ENCODE measurements around the gene ROPN1. TPM values are rescaled to one million over a fixed set of nuclear protein-coding genes. Genes with fewer than 3 reads are reported as not detected.

ROPN1 gene
- total and polyA plus RNA-seq, 2 of the 4 experiments (the other 2 are of a cell fraction), result 0.03 to 0.18 TPM

DNA sequence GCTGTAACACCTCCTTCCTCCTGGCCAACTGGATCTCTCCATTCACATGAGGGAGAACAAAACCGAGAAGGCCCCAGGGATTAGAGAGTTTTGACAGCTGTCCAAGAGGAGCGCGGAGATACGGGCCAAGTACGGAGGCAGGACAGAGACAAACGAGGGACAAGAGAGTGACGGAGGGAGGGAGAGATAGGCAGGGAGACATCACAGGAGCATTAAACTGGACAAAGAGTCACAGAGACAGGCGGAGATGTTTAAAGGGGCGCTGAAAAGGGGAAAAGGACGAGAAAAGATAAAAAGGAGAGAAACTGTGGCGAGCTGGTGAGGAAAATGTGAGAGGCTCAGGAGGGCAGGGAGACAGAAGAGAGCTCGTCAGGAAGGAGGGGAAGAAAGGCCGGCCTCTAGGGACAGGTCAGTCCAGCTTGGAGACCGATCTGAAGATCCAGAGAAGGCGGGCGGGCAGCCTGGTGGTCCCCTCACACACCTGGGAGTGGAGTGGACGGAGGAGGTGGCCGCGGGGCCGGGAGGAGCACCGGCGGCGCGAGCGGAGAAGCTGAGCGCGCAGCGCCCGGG, 40.5 kb upstream of the ROPN1 start:
- peaks cover 1% of the 10 kb centered on the region; the same call in 1 of the 2 replicates for H3K4me1 ChIP-seq (ENCODE audit: control insufficient read depth, insufficient read depth, low read length)
- H3K9me3 ChIP-seq (ENCODE audit: control insufficient read depth, insufficient read depth, low read length), result no peaks in the 10 kb centered on the region
- WGBS, 2 experiments (ENCODE audit: extremely low coverage in 2 of 2, insufficient read length in 1 of 2), result 0% methylated on average over 5 of the region's 29 CpGs; no CpG with 5 or more reads in 1 of the 2 experiments
- in situ Hi-C loops (cut with MboI; ENCODE audit: low sequenced_read_pairs) (no loop called here), dilution Hi-C loops (cut with HindIII; ENCODE audit: low sequenced_read_pairs, unreplicated experiment) (no loop called here), intact Hi-C loops (cut with micrococcal nuclease) (loop anchor here (5.0 kb wide), 1 partner anchor 250 kb away; no protein-coding TSS in a partner anchor)
- H3K23ac ChIP-seq (ENCODE audit: low read depth, low read length), result peak overlapping the region; percentile 68
- H2AK9ac ChIP-seq (replicated peaks; ENCODE audit: low read depth, low read length, poor library complexity), result peak overlapping the region; percentile 75
- no peak overlapping the region; the same call in 1 of the 2 replicates for H4K5ac ChIP-seq (ENCODE audit: low read depth, low read length)
- ATAC-seq (ENCODE audit: low read depth), result peak; percentile 30
- H2BK5ac ChIP-seq (ENCODE audit: low read depth, low read length, poor library complexity, severe bottlenecking), result no peak overlapping the region
- 0 out of 4 replicates have a peak, but pooled peaks cover 0 to 3% of the 10 kb centered on the region in 2 experiments for H3K79me1 ChIP-seq (ENCODE audit: low read depth in 1 of 2, low read length in 2 of 2)
- H2BK15ac ChIP-seq (ENCODE audit: low read depth, low read length), result no peak overlapping the region
- peak overlapping the region; percentile 83 for H3K4ac ChIP-seq (ENCODE audit: low read depth, low read length)
- BruUV-seq (replicated peaks), result no TSS peak
- H3K27ac ChIP-seq (ENCODE audit: insufficient read depth, low read length), result peak overlapping the region; percentile 28; the same call in 1 of the 2 replicates
- POLR2A ChIA-PET (ENCODE audit: unreplicated experiment), result interaction anchor here (0.6 kb wide), 1 partner anchor 444 kb away, joined by 5 read pairs; no protein-coding TSS in a partner anchor
- H4K91ac ChIP-seq (ENCODE audit: insufficient read depth, low read depth, low read length), result peak overlapping the region; percentile 60; the same call in 1 of the 2 replicates
- peaks cover 32% of the 10 kb centered on the region for H3K27me3 ChIP-seq (ENCODE audit: control insufficient read depth, insufficient read depth, low read length)
- 0 out of 2 replicates have a peak overlapping the region, but pooled peaks have one; percentile 73 for H2AK5ac ChIP-seq (ENCODE audit: low read depth, low read length)
- H2BK20ac ChIP-seq (ENCODE audit: low read depth, low read length), result no peak overlapping the region; the same call in 1 of the 2 replicates
- H3K4me2 ChIP-seq (ENCODE audit: low read depth, low read length), result peak overlapping the region; percentile 78
- peak overlapping the region; percentile 57; the same call in 1 of the 2 replicates for H3K56ac ChIP-seq (ENCODE audit: extremely low read depth, insufficient read depth, low read length)
- H3K9ac ChIP-seq (ENCODE audit: low read depth, low read length), result peak overlapping the region; percentile 70
- H2BK120ac ChIP-seq (ENCODE audit: low read depth, low read length), result peak overlapping the region; percentile 57
- CTCF ChIA-PET, result interaction anchor here (0.6 to 1.5 kb wide), 11 partner anchors 10 to 228 kb away, joined by 3 to 7 read pairs (median 4); no protein-coding TSS in a partner anchor
- no peak overlapping the region for H3K18ac ChIP-seq (ENCODE audit: low read depth, low read length)
- H3K4me3 ChIP-seq (ENCODE audit: insufficient read depth, low read depth, low read length), result peak overlapping the region; percentile 53
- H3K9me1 ChIP-seq (ENCODE audit: insufficient read depth, low read length), result no peaks in the 10 kb centered on the region
- H4K8ac ChIP-seq (ENCODE audit: low read depth in 2 of 2, low read length in 2 of 2), result peak overlapping the region in 1 of 2 experiments; percentile 82; a peak in 1 of 4 replicates
- peak overlapping the region; percentile 98 for H2AFZ ChIP-seq (replicated peaks; ENCODE audit: low read length, poor library complexity)
- H4K20me1 ChIP-seq (ENCODE audit: insufficient read depth, low read length), result no peaks in the 10 kb centered on the region; the same call in 1 of the 2 replicates
- H3K36me3 ChIP-seq (ENCODE audit: control insufficient read depth, insufficient read depth, low read length), result no peaks in the 10 kb centered on the region
- H3K14ac ChIP-seq (replicated peaks; ENCODE audit: low read depth, low read length), result peak overlapping the region; percentile 72
- DNase-seq, result no peak
- TF ChIP-seq CHD1 (IDR thresholded peaks at IDR 0.05; ENCODE audit: low read depth, low read length) (no peak), CEBPB (IDR thresholded peaks at IDR 0.05; ENCODE audit: low read depth, low read length) (no peak), RFX5 (IDR thresholded peaks at IDR 0.05; ENCODE audit: low read depth, low read length) (no peak), SMC3 (IDR thresholded peaks at IDR 0.05; ENCODE audit: low read depth, low read length) (no peak), MAFK (IDR thresholded peaks at IDR 0.05; ENCODE audit: low read depth, low read length) (no peak), USF2 (IDR thresholded peaks at IDR 0.05; ENCODE audit: low read depth, low read length) (no peak), RCOR1 (IDR thresholded peaks at IDR 0.05; ENCODE audit: insufficient replicate concordance, low read length) (no peak), RAD21 (IDR thresholded peaks at IDR 0.05; ENCODE audit: low read length) (no peak), CTCF (conservative IDR thresholded peaks at IDR 0.05; ENCODE audit: low read depth, low read length) (no peak), POLR2A (IDR thresholded peaks at IDR 0.05; ENCODE audit: low read depth, low read length) (no peak), BHLHE40 (IDR thresholded peaks at IDR 0.05; ENCODE audit: low read depth, low read length) (no peak), FOS (IDR thresholded peaks at IDR 0.05; ENCODE audit: low read depth, low read length) (no peak), NFE2L2 (IDR thresholded peaks at IDR 0.05; ENCODE audit: low read depth, low read length) (no peak), MAZ (IDR thresholded peaks at IDR 0.05; ENCODE audit: borderline replicate concordance, low read depth, low read length) (no peak)
- TF ChIP-seq, protein P1, sequence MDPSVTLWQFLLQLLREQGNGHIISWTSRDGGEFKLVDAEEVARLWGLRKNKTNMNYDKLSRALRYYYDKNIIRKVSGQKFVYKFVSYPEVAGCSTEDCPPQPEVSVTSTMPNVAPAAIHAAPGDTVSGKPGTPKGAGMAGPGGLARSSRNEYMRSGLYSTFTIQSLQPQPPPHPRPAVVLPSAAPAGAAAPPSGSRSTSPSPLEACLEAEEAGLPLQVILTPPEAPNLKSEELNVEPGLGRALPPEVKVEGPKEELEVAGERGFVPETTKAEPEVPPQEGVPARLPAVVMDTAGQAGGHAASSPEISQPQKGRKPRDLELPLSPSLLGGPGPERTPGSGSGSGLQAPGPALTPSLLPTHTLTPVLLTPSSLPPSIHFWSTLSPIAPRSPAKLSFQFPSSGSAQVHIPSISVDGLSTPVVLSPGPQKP (IDR thresholded peaks at IDR 0.05; ENCODE audit: borderline replicate concordance, low read depth, low read length), result no peak

All from IMR-90 (cell line).